DOHH2 (cell line): ENCODE data around the gene CBFA2T2.

Experiments used
- EZH2phosphoT487 ChIP-seq: fragments of 200-600 bp; sonication (generic); IDR thresholded peaks from 2 replicates; pipeline ENCODE4 v1.6.1; 2017; ENCODE audit warnings: borderline replicate concordance, mild to moderate bottlenecking, antibody characterized with exemption, low read length, moderate library complexity, mixed read lengths
- TF ChIP-seq, protein P1 (sequence below): fragments of 200-600 bp; sonication (generic); IDR thresholded peaks from one replicate; pipeline ENCODE4 v1.5.1; 2014; ENCODE audit warnings: antibody characterized with exemption, mild to moderate bottlenecking, low read depth, low read length; ENCODE audit not compliant: poor library complexity, severe bottlenecking

DNA sequence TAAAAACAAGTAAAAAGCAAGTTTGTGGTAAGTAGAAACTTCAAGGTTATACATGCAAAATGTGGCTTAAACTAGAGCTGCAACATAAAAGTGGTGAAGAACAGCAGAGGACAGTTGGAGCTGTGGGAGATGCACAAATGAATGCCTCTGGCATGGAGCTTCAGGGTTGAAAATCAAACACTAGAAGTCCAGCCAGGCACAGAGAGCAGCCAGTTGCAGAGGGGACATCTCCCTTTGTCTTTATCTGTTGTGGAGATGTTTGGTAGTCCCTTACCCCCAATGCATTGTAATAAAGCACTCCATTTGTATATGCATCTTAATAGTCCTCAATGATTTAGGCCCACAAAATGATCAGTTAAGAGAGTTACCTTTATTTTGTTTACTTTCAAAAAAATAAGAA is 99.2 kb downstream of the CBFA2T2 start:
- TF ChIP-seq, protein P1, sequence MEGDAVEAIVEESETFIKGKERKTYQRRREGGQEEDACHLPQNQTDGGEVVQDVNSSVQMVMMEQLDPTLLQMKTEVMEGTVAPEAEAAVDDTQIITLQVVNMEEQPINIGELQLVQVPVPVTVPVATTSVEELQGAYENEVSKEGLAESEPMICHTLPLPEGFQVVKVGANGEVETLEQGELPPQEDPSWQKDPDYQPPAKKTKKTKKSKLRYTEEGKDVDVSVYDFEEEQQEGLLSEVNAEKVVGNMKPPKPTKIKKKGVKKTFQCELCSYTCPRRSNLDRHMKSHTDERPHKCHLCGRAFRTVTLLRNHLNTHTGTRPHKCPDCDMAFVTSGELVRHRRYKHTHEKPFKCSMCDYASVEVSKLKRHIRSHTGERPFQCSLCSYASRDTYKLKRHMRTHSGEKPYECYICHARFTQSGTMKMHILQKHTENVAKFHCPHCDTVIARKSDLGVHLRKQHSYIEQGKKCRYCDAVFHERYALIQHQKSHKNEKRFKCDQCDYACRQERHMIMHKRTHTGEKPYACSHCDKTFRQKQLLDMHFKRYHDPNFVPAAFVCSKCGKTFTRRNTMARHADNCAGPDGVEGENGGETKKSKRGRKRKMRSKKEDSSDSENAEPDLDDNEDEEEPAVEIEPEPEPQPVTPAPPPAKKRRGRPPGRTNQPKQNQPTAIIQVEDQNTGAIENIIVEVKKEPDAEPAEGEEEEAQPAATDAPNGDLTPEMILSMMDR: no peak
- no peak for TF ChIP-seq EZH2phosphoT487
